Subcutaneous adipose tissue (tissue), 4 donors: ENCODE data around the gene OLFM3. TPM values are rescaled to one million over a fixed set of nuclear protein-coding genes. Genes with fewer than 3 reads are reported as not detected.

Experiments used
- total RNA-seq, 4 donors: library from RNA; depleted of rRNA; stranded (reverse); fragments of >200 nt; gene quantifications; one replicate each; pipeline ENCODE4 v1.1.0, GENCODE V29; 2016
- TF ChIP-seq, protein P1 (sequence below): fragments of 450-650 bp; IDR thresholded peaks from one replicate; pipeline ENCODE4 v1.5.1; 2016; ENCODE audit warnings: low read depth, mild to moderate bottlenecking, control low read depth, antibody characterized with exemption, moderate library complexity

The OLFM3 gene
- total RNA-seq, 4 donors from 2014 or later: not detected

DNA sequence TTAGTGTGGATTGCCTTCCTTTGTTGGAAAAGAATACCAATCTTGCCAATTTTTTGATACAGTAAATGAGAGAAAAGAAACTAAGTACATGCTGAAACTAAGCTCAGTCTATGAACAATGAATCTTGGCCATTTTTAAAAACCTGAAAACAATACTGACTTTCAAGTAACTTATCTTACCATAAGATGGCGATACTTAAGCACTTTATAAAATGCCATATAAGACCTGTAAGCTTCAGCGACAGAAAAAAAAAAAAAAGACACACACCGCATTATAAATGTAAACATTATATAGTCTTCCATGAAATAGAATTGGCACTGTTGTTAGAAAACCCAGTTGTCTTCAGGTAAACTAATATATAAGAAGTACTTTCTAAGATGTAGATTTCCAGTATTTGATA is 3.0 kb downstream of the OLFM3 start:
- TF ChIP-seq, protein P1, sequence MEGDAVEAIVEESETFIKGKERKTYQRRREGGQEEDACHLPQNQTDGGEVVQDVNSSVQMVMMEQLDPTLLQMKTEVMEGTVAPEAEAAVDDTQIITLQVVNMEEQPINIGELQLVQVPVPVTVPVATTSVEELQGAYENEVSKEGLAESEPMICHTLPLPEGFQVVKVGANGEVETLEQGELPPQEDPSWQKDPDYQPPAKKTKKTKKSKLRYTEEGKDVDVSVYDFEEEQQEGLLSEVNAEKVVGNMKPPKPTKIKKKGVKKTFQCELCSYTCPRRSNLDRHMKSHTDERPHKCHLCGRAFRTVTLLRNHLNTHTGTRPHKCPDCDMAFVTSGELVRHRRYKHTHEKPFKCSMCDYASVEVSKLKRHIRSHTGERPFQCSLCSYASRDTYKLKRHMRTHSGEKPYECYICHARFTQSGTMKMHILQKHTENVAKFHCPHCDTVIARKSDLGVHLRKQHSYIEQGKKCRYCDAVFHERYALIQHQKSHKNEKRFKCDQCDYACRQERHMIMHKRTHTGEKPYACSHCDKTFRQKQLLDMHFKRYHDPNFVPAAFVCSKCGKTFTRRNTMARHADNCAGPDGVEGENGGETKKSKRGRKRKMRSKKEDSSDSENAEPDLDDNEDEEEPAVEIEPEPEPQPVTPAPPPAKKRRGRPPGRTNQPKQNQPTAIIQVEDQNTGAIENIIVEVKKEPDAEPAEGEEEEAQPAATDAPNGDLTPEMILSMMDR: no peak

DNA sequence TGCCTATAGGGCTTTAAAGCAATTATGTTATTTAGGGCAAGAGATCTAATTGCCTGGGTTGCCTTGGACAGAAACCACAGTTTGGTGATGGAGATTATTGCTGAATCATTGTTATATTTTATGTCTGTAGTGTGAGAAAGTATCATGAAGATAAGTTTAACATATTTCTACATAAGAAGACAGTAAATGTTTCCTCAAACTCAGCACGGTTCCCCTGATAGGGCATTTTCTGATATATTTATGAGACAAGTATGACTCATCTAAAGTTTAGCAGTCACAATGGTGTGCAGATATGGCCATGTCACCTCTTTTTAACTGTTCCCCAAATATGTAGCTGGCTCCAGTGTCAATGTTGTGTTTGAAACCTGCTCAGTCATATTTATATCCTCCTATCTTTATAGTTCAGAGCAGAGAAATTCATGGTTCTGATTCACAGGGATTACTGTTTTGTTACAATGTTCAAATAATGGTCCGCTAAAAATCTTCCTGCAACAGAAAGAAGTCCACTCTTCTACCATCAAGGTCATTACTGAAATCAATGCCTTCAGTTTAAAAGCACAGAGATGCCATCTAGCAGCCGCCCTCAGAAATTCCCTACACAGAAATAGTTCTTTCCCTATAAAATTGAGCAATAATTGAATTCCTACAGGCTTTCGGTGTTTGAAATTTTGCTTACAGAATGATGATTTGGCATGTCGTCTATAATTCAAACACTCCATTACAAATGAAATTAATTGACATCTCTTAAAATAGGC is 3.7 kb downstream of the OLFM3 start:
- TF ChIP-seq, protein P1: no peak

DNA sequence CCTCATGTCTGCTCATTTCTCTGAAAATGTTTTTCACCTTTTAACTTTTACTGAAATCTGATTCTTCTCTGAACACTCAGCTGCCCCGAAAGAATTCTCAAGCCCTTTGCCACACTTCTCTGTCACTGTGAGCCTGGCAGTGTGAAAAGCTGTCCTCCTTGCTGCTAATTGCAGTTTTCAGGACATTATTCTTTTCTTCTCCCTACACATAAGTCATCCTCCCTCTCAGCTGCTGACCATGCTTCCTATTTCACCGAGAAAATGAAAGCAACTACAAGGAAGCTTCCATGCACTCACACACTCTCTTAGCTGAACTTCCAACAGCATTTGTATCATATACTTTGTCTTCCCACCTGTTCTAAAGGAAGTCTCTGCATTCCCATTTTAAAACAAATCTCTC is 15.8 kb downstream of the OLFM3 start:
- TF ChIP-seq, protein P1: no peak

DNA sequence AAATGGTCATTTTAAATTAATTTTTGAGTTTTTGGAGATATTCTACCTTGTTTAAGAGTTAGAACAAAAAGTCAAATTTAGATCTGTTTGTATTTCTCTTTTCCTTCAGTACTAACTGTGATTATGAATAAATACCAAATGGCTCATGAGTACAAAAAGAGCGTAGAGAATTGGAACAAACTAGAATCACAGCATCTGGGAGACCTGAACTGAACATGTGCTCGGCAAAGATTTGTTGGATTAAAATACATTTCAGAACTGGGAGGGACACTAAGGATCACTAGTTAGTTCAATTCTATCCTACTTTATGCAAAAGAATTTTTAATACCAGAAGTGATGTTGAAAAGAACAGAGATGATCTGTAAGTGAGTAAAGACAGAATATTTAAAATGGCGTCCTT is 19.5 kb downstream of the OLFM3 start:
- TF ChIP-seq, protein P1: no peak

DNA sequence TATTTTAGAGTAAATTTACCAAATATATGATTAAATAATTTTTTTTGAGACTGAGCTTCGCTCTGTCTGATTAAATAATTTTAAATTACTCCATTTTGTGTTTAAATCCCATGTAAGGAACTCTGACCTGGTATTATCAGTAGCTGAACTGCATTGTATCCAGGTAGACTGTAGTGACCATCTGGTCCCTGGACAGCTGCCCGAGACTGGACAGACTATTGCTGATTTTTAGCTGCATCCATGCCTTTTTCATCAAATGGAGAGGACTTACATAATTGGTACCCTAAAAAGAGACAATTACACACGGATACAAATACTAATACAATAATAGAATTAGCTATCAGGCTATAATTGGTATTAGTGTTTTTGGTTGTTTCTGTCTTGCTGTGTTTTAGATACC is 20.6 kb downstream of the OLFM3 start:
- TF ChIP-seq, protein P1: no peak

DNA sequence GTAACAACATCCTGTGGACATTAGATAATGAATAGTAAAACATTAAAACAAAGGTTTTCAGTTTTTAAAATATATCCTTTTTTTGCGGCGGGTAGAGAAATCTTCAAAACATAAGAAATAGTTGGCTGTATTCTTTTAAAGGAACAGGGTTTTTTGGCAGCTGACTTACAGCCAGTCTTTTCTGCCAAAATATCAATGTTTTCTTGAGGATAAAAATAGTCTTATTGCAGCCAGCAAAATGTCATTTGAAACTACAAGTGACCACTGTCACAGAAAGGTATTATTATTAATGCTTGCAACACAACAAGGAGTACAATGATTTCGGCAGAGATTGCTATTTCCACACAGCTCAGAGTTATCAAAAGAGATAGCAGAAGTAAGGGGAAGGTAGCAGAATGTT is 21.4 kb downstream of the OLFM3 start:
- TF ChIP-seq, protein P1: no peak

DNA sequence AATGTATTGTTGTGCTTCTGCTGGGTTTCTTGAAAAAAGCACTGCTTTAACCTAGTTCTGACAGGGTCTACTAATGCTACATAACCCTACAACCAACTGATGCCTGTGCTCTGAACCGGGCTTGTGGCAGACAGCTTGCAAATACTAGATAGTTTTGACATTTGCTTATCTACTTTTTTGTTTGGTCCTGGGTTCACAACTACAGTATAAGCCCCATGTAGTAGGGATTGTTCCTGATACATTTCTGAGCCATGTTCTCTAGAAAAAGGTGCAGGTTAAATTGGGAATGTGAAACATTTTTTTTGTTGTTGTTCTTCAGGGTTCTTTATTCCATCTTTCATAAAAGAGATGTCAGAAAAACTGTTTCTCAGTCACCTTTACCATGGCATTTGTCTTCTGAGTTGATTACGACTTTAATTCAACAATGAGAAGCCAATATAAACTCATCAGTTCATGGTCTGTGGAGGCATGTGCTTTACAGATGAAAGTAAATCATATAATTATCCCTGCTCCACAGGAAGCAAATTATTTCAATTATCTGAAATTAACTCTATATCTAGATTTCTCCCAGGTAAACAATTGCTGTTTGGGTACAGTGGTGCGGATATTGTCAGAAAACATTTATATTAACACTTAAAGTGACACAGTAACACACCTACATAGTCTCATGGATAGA is 22.0 kb downstream of the OLFM3 start:
- TF ChIP-seq, protein P1: no peak
